OCI-LY7 (cell line): ENCODE data around the gene EFNA4. TPM values are rescaled to one million over a fixed set of nuclear protein-coding genes. Genes with fewer than 3 reads are reported as not detected.
"Not testable (repeated sequence)": the region's sequence is repeated elsewhere in the genome, so short reads cannot be mapped to it uniquely, and the experiment has no call there.

Source experiments
- BruUV-seq: library from RNA; stranded (reverse); fragments of 400-500 nt; replicated peaks from 2 replicates; lab custom pipeline; 2021; lab: Mats Ljungman, UMichigan
- CTCF ChIA-PET: fragments of 300-600 bp; sonication (Branson Sonifier 250); formaldehyde crosslinking; loops from one replicate; lab custom pipeline; 2022; ENCODE audit warnings: antibody characterized with exemption; ENCODE audit not compliant: unreplicated experiment; lab: Charles Lee
- POLR2A ChIA-PET: fragments of 300-600 bp; sonication (Branson Sonifier 250); formaldehyde crosslinking; loops from one replicate; lab custom pipeline; 2022; ENCODE audit warnings: antibody characterized with exemption; lab: Charles Lee
- DNase-seq: peaks from one replicate; pipeline ENCODE4 v3.0.0-alpha.2; 2015; ENCODE audit warnings: low spot score
- H2AFZ ChIP-seq: fragments of 200-600 bp; sonication (generic), shearing (Covaris generic); 2 replicates; pipeline ENCODE4 v1.6.1; 2014; ENCODE audit warnings: mild to moderate bottlenecking, antibody characterized with exemption, low read length, moderate library complexity
- H3K27ac ChIP-seq: fragments of 200-600 bp; sonication (generic); 2 replicates; pipeline ENCODE4 v1.5.1; 2014; ENCODE audit warnings: mixed run types, low read depth, mild to moderate bottlenecking, moderate library complexity, low read length, inconsistent platforms; ENCODE audit not compliant: poor library complexity, severe bottlenecking
- H3K36me3 ChIP-seq: fragments of 200-600 bp; sonication (generic); 2 replicates; pipeline ENCODE4 v1.6.1; 2014; ENCODE audit warnings: mild to moderate bottlenecking, antibody characterized with exemption, low read length, moderate library complexity, mixed read lengths; ENCODE audit not compliant: insufficient read depth
- H3K4me1 ChIP-seq: fragments of 200-600 bp; sonication (generic); 2 replicates; pipeline ENCODE4 v1.5.1; 2014; ENCODE audit warnings: mild to moderate bottlenecking, low read length; ENCODE audit not compliant: insufficient read depth, poor library complexity, severe bottlenecking
- H3K4me2 ChIP-seq: fragments of 200-600 bp; sonication (generic); 2 replicates; pipeline ENCODE4 v1.6.1; 2014; ENCODE audit warnings: mild to moderate bottlenecking, low read length
- H3K4me3 ChIP-seq: fragments of 200-600 bp; sonication (generic); 2 replicates; pipeline ENCODE4 v1.5.1; 2014; ENCODE audit warnings: mild to moderate bottlenecking, low read depth, low read length; ENCODE audit not compliant: poor library complexity, severe bottlenecking
- H3K79me2 ChIP-seq: fragments of 200-600 bp; sonication (generic); 2 replicates; pipeline ENCODE4 v1.6.1; 2016; ENCODE audit warnings: low read depth, mild to moderate bottlenecking, low read length, moderate library complexity, mixed read lengths; ENCODE audit not compliant: insufficient read depth
- H3K9me2 ChIP-seq: fragments of 200-600 bp; sonication (generic); 2 replicates; pipeline ENCODE4 v1.6.1; 2016; ENCODE audit warnings: mild to moderate bottlenecking, low read length, mixed read lengths; ENCODE audit not compliant: insufficient read depth
- H3K9me3 ChIP-seq: fragments of 200-600 bp; sonication (generic); 2 replicates; pipeline ENCODE4 v1.6.1; 2014; ENCODE audit warnings: mild to moderate bottlenecking, mixed run types, low read length, mixed read lengths
- H4K20me1 ChIP-seq: fragments of 200-600 bp; sonication (generic); 2 replicates; pipeline ENCODE4 v1.6.1; 2014; ENCODE audit warnings: mild to moderate bottlenecking, antibody characterized with exemption, low read length, moderate library complexity, mixed read lengths; ENCODE audit not compliant: insufficient read depth
- CTCF ChIP-seq: fragments of 200-600 bp; sonication (generic); conservative IDR thresholded peaks from 2 replicates; pipeline ENCODE4 v1.5.1; 2014; ENCODE audit warnings: mild to moderate bottlenecking, antibody characterized with exemption, low read length, moderate library complexity, mixed read lengths
- EZH2phosphoT487 ChIP-seq: fragments of 200-600 bp; sonication (generic); IDR thresholded peaks from 2 replicates; pipeline ENCODE4 v1.6.1; 2018; ENCODE audit warnings: low read depth, borderline replicate concordance, mild to moderate bottlenecking, mixed run types, antibody characterized with exemption, low read length, moderate library complexity, mixed read lengths
- intact Hi-C: fragments of 100-400 bp; cut with micrococcal nuclease; formaldehyde crosslinking; loops from one replicate; pipeline ENCODE4 v1.10.0; 2022; ENCODE audit not compliant: unreplicated experiment
- total RNA-seq, 2 experiments: library from RNA; depleted of rRNA in 1 of 2; stranded (reverse); fragments of >200 nt in 1 of 2; shearing (Covaris generic) in 1 of 2; gene quantifications; 2 replicates each; pipeline ENCODE4 v1.2.3, GENCODE V29; 2014 to 2022

EFNA4 gene
- total RNA-seq, 2 experiments from 2014 or later = 9.0 to 10.5 TPM

GRCh38 chr1:155113450-155113980 is 50.0 kb downstream of the EFNA4 start:
- no peaks in the 10 kb centered on the region for H3K9me3 ChIP-seq
- no peaks in the 10 kb centered on the region for H3K79me2 ChIP-seq
- H3K9me2 ChIP-seq = no peaks in the 10 kb centered on the region
- no TSS peak for BruUV-seq
- no peaks in the 10 kb centered on the region for H4K20me1 ChIP-seq
- H2AFZ ChIP-seq = no peak overlapping the region
- intact Hi-C loops = no loop called here
- no peak for TF ChIP-seq CTCF
- no peak for TF ChIP-seq EZH2phosphoT487
- ChIA-PET POLR2A (no interaction called here), CTCF (no interaction called here)
- H3K27ac ChIP-seq = no peak overlapping the region
- H3K4me1 ChIP-seq = peaks cover under 1% of the 10 kb centered on the region
- no peak overlapping the region for H3K4me2 ChIP-seq
- no peak overlapping the region for H3K4me3 ChIP-seq
- H3K36me3 ChIP-seq = no peaks in the 10 kb centered on the region
- no peak for DNase-seq

GRCh38 chr1:155116113-155116764 is 52.7 kb downstream of the EFNA4 start:
- Histone ChIP-seq H3K4me1 (no peaks in the 10 kb centered on the region), H3K36me3 (no peaks in the 10 kb centered on the region), H3K9me3 (no peaks in the 10 kb centered on the region), H4K20me1 (no peaks in the 10 kb centered on the region), H3K4me3 (no peak overlapping the region), H3K9me2 (no peaks in the 10 kb centered on the region), H2AFZ (no peak overlapping the region), H3K27ac (no peak overlapping the region), H3K79me2 (no peaks in the 10 kb centered on the region), H3K4me2 (no peak overlapping the region)
- BruUV-seq = no TSS peak
- ChIA-PET POLR2A (interaction anchor here (0.5 to 1.0 kb wide), 2 partner anchors 56 to 78 kb away, joined by 3 to 4 read pairs; partner anchors contain the start of gene KRTCAP2), CTCF (no interaction called here)
- intact Hi-C loops = no loop called here
- TF ChIP-seq CTCF = no peak
- TF ChIP-seq EZH2phosphoT487 = no peak
- DNase-seq = no peak

GRCh38 chr1:155117610-155118009 is 54.1 kb downstream of the EFNA4 start:
- Histone ChIP-seq H2AFZ (no peak overlapping the region), H3K4me3 (no peak overlapping the region), H3K9me3 (no peaks in the 10 kb centered on the region), H3K4me1 (no peaks in the 10 kb centered on the region), H3K9me2 (no peaks in the 10 kb centered on the region), H3K27ac (no peak overlapping the region), H4K20me1 (no peaks in the 10 kb centered on the region), H3K79me2 (no peaks in the 10 kb centered on the region), H3K4me2 (no peak overlapping the region), H3K36me3 (no peaks in the 10 kb centered on the region)
- intact Hi-C loops = no loop called here
- ChIA-PET CTCF (no interaction called here), POLR2A (no interaction called here)
- TF ChIP-seq CTCF (no peak), EZH2phosphoT487 (no peak)
- no TSS peak for BruUV-seq
- no peak for DNase-seq

GRCh38 chr1:155118090-155118489 is 54.5 kb downstream of the EFNA4 start:
- H3K9me3 ChIP-seq, H3K27ac ChIP-seq, BruUV-seq, DNase-seq, H3K36me3 ChIP-seq, intact Hi-C loops, CTCF ChIA-PET, H3K4me1 ChIP-seq, H3K79me2 ChIP-seq, H4K20me1 ChIP-seq, H3K4me2 ChIP-seq, H3K4me3 ChIP-seq, H3K9me2 ChIP-seq, H2AFZ ChIP-seq: not testable (repeated sequence)
- POLR2A ChIA-PET = interaction anchor here (0.6 kb wide), 2 partner anchors 31 to 52 kb away, joined by 4 to 5 read pairs; no protein-coding TSS in a partner anchor
